ENCODE data around the gene TLE7. TPM values are rescaled to one million over a fixed set of nuclear protein-coding genes. Genes with fewer than 3 reads are reported as not detected.

The TLE7 gene
- total RNA-seq, 1 donor from 2014 or later: not detected

DNA sequence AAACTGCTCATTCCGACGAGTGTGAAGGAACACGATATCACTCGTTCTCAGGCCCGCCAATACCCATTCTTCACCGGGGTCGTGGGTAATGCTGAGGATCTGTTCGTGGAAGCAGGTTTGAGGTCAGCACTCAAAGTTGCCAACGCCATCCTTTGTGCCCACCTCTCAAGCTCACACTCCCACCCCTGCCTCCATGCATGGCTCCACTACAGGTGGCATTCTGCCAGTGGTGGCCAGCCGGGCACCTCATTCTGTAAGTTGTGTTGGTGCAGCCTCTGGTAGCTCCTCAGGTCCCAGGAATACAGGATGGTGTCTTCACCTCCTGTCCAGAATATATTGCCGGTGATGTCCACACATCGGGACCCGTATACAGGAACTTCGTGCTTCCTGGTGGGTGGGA lies 10.7 kb downstream of the TLE7 start:
- H3K27me3 Mint-ChIP-seq: peaks cover 36% of the 10 kb centered on the region
- H3K4me1 Mint-ChIP-seq (ENCODE audit: unreplicated experiment): peaks cover 6% of the 10 kb centered on the region
- TF ChIP-seq, protein P1, sequence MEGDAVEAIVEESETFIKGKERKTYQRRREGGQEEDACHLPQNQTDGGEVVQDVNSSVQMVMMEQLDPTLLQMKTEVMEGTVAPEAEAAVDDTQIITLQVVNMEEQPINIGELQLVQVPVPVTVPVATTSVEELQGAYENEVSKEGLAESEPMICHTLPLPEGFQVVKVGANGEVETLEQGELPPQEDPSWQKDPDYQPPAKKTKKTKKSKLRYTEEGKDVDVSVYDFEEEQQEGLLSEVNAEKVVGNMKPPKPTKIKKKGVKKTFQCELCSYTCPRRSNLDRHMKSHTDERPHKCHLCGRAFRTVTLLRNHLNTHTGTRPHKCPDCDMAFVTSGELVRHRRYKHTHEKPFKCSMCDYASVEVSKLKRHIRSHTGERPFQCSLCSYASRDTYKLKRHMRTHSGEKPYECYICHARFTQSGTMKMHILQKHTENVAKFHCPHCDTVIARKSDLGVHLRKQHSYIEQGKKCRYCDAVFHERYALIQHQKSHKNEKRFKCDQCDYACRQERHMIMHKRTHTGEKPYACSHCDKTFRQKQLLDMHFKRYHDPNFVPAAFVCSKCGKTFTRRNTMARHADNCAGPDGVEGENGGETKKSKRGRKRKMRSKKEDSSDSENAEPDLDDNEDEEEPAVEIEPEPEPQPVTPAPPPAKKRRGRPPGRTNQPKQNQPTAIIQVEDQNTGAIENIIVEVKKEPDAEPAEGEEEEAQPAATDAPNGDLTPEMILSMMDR (conservative IDR thresholded peaks at IDR 0.05): no peak
- H3K9me3 Mint-ChIP-seq: no peaks in the 10 kb centered on the region
- H3K27ac Mint-ChIP-seq: no peak overlapping the region
- no peak for DNase-seq (ENCODE audit: extremely low spot score, unreplicated experiment)
- H3K36me3 Mint-ChIP-seq: no peaks in the 10 kb centered on the region
- no peak overlapping the region for H3K4me3 Mint-ChIP-seq

DNA sequence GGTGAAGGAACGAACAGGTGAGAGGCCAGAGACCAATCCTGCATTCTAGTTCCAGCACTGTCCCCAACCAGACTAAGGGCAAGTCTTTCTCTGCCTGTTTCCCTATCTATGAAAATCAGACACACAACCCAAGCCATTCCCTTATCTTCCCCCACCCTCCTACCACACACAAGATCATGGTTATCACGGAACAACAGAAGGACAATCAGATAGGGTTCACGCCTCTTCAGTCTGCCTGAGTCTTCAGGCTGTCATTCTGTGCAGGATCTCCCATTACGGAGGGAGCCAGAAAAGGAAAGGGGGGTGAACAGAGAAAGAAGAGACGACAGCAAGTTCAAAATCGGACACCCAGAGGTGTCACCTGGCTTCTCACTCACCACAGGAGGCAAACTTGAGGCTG lies 11.1 kb downstream of the TLE7 start:
- Mint-ChIP-seq H3K36me3 (no peaks in the 10 kb centered on the region), H3K9me3 (no peaks in the 10 kb centered on the region), H3K27me3 (peaks cover 38% of the 10 kb centered on the region), H3K27ac (no peak overlapping the region), H3K4me3 (no peak overlapping the region), H3K4me1 (ENCODE audit: unreplicated experiment) (peaks cover 8% of the 10 kb centered on the region)
- DNase-seq (ENCODE audit: extremely low spot score, unreplicated experiment): no peak
- TF ChIP-seq, protein P1 (conservative IDR thresholded peaks at IDR 0.05): no peak

DNA sequence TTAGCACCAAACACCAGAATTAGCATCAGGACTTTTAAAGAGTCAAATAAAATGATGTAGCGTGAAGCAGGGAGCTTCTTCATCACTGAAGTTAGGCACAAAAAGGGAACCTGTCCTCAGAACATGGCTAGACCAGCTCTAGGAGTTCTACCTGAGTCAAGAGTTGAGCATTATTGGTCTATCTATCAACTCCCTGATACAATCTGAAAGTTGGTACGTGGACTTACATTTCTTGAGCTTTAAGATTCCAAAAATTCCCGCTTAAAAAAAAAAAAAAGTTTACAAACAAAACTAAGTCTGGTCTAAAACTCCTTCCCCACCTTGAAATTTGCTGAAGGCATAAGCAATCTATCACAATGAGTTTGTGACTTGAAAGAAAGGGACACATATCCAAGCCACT lies 12.3 kb downstream of the TLE7 start:
- Mint-ChIP-seq H3K4me3 (no peak overlapping the region), H3K4me1 (ENCODE audit: unreplicated experiment) (peaks cover 8% of the 10 kb centered on the region), H3K36me3 (no peaks in the 10 kb centered on the region), H3K27me3 (peaks cover 48% of the 10 kb centered on the region), H3K9me3 (no peaks in the 10 kb centered on the region), H3K27ac (no peak overlapping the region)
- TF ChIP-seq, protein P1 (conservative IDR thresholded peaks at IDR 0.05): no peak
- DNase-seq (ENCODE audit: extremely low spot score, unreplicated experiment): no peak

DNA sequence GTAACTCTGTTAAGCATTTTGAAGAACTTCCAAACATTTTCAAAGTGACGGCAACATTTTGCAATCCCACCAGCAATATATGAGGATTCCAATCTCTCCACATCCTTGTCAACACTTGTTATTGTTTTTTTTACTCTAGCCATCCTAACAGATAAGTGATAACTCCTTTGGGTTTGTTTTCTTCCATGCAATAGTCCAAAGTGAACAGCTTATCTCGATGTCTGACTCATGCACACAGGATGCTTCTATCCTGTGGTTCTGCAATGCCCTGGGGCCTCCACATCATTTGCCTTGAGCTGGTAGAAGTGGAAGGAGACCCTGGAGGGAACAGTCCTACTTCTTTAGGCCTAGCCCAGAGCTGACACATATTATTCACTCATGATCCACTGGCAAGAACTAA lies 13.0 kb downstream of the TLE7 start:
- Mint-ChIP-seq H3K36me3 (no peaks in the 10 kb centered on the region), H3K27ac (no peak overlapping the region), H3K9me3 (no peaks in the 10 kb centered on the region), H3K27me3 (peaks cover 51% of the 10 kb centered on the region), H3K4me3 (no peak overlapping the region), H3K4me1 (ENCODE audit: unreplicated experiment) (peaks cover 8% of the 10 kb centered on the region)
- TF ChIP-seq, protein P1 (conservative IDR thresholded peaks at IDR 0.05): no peak
- DNase-seq (ENCODE audit: extremely low spot score, unreplicated experiment): no peak

DNA sequence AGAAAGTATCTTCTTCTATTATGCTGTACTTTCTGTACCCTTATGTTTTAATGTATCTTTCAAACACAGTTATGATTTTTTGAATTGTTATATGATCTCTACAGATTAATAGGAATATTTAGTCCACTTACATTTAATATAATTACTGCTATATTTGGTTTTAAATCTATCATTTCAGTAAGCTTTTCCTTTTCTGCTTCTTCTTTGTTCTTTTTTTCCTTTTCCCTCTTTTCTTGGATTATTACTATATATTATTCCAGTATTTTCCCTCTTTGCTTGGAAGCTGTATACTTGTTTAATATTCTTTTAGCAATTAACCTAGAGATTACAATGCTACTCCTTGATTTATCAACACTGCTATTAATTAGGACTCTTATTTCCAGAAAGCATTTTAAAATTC lies 13.5 kb downstream of the TLE7 start:
- TF ChIP-seq, protein P1 (conservative IDR thresholded peaks at IDR 0.05): no peak
- no peak for DNase-seq (ENCODE audit: extremely low spot score, unreplicated experiment)
- H3K4me1 Mint-ChIP-seq (ENCODE audit: unreplicated experiment): peaks cover 8% of the 10 kb centered on the region
- no peaks in the 10 kb centered on the region for H3K9me3 Mint-ChIP-seq
- peaks cover 53% of the 10 kb centered on the region for H3K27me3 Mint-ChIP-seq
- no peaks in the 10 kb centered on the region for H3K36me3 Mint-ChIP-seq
- H3K27ac Mint-ChIP-seq: no peak overlapping the region
- H3K4me3 Mint-ChIP-seq: no peak overlapping the region
